Measurements from ENCODE around the gene NARS2. TPM values are rescaled to one million over a fixed set of nuclear protein-coding genes. Genes with fewer than 3 reads are reported as not detected.
"Not testable (repeated sequence)": the region's sequence is repeated elsewhere in the genome, so short reads cannot be mapped to it uniquely, and the experiment has no call there.

Gene NARS2
- total and polyA plus RNA-seq, 5 experiments from 2014 or later = 9.8 to 17.9 (median 16.1) TPM

DNA sequence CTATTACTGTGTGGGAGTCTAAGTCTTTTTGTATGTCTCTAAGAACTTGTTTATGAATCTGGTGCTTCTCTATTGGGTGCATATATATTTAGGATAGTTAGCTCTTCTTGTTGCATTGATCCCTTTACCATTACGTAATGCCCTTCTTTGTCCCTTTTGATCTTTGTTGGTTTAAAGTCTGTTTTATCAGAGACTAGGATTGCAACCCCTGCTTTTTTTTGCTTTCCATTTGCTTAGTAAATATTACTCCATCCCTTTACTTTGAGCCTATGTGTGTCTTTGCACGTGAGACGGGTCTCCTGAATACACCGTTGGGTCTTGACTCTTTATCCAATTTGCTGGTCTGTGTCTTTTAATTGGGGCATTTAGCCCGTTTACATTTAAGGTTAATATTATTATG is 26.4 kb upstream of the NARS2 start:
- H3K4me1 Mint-ChIP-seq, POLR2A ChIA-PET, DNase-seq, ATAC-seq, H3K9me3 Mint-ChIP-seq, H3K27ac Mint-ChIP-seq, H3K4me3 Mint-ChIP-seq, H3K36me3 Mint-ChIP-seq: not testable (repeated sequence)
- peaks cover 12 to 39% (median 26%) of the 10 kb centered on the region in 5 donors for H3K27me3 Mint-ChIP-seq

DNA sequence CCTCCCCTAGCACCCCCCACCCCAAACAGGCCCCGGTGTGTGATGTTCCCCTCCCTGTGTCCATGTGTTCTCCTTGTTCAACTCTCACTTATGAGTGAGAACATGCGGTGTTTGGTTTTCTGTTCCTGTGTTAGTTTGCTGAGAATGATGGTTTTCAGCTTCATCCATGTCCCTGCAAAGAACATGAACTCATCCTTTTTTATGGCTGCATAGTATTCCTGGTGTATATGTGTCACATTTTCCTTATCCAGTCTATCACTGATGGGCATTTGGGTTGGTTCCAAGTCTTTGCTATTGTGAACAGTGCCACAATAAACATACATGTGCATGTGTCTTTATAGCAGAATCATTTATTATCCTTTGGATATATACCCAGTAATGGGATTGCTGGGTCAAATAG is 22.9 kb upstream of the NARS2 start:
- H3K9me3 Mint-ChIP-seq, H3K4me1 Mint-ChIP-seq, POLR2A ChIA-PET, ATAC-seq, H3K27ac Mint-ChIP-seq, H3K36me3 Mint-ChIP-seq, DNase-seq, H3K4me3 Mint-ChIP-seq: not testable (repeated sequence)
- H3K27me3 Mint-ChIP-seq = peaks cover 8 to 28% (median 19%) of the 10 kb centered on the region in 5 donors

DNA sequence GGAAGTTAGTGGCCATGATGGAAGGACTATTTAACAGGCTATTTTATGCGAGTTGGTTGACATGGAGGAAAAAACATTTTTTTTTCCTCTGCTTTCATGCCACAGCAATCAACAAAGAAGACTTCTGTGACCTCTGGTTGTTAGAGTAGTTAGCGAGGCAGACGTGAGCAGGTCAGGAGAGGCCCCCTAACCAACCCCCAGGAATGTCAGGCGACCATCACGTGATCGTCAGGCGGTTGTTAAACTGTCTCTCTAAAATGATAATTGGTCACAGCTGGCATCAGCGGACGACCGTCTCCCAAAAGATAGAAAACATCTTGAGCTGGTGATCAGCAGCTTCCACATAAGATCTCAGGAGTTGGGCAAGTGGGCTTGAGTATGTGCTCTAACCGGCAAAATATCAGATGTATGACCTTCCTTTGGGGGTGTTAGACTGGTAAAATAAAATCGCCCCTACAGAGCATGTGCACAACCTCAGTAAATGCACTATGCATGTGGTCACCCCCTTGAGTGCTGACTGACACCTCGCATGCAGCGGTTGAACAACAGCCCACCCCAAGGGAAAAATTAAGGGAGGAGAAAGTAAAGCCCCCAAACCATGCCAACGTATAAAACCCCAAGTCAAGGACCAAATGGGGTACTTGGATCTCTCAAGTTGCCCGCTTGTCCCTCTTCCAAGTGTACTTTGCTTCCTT is 20.9 kb upstream of the NARS2 start:
- peaks cover 0 to 5% (median 0%) of the 10 kb centered on the region in 3 donors for H3K36me3 Mint-ChIP-seq
- POLR2A ChIA-PET = no interaction called here
- ATAC-seq = no peak
- no peak overlapping the region for H3K4me3 Mint-ChIP-seq
- no peak overlapping the region for H3K27ac Mint-ChIP-seq
- no peaks in the 10 kb centered on the region for H3K4me1 Mint-ChIP-seq
- H3K9me3 Mint-ChIP-seq = peaks cover 0 to 2% (median 0%) of the 10 kb centered on the region in 9 donors
- no peak for DNase-seq
- peaks cover 3 to 17% (median 9%) of the 10 kb centered on the region in 5 donors for H3K27me3 Mint-ChIP-seq

DNA sequence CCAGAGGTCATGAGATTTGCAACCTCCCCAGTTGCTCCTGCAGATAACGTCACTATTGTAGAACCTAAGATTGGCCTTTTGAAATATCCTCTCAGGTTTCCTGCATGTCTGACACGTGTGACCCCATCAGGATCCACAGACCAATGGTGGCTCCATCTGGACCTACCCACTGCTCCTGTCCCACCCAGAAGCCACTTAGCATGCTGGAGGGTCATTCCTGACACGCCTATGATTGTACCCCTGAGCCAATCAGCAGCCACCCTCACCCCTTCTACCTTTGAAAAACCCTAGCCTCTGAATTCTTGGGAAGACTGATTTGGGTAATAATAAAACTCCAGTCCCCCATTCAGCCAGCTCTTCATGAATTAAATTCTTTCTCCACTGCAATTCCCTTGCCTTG is 20.1 kb upstream of the NARS2 start:
- no peak overlapping the region for H3K4me3 Mint-ChIP-seq
- peaks cover 0 to 10% (median 7%) of the 10 kb centered on the region in 5 donors for H3K27me3 Mint-ChIP-seq
- DNase-seq (no peak), ATAC-seq (no peak)
- peaks cover 0 to 2% (median 0%) of the 10 kb centered on the region in 9 donors for H3K9me3 Mint-ChIP-seq
- H3K27ac Mint-ChIP-seq = no peak overlapping the region
- H3K4me1 Mint-ChIP-seq = no peaks in the 10 kb centered on the region
- no peaks in the 10 kb centered on the region for H3K36me3 Mint-ChIP-seq
- POLR2A ChIA-PET = interaction anchor here (0.6 to 0.9 kb wide), 2 partner anchors 9 to 20 kb away, joined by 3 to 6 read pairs; partner anchors contain the start of gene NARS2

DNA sequence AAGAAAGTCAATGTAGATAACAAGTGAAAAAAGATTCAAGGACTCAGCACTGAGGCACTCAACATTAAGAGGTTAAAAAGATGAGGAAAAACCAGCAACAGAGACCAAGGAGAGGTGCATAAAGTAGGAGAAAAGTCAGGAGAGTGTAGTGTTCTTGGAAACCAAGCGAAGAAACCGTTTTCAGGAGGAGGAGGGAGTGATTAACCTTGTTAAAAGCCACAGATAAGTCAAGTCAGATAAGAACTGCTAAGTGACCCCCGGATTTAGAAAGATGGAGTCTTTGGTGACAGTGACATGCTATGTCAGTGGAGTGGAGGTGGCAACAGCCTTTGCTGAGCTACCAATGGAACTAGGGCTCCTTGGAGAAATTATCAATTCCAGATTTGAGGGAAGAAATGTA is 13.9 kb upstream of the NARS2 start:
- DNase-seq = no peak
- Mint-ChIP-seq H3K4me1 (no peaks in the 10 kb centered on the region), H3K27ac (no peak overlapping the region), H3K27me3 (peaks cover 3 to 16% (median 9%) of the 10 kb centered on the region in 5 donors), H3K36me3 (peaks cover 0 to 13% (median 7%) of the 10 kb centered on the region in 3 donors), H3K4me3 (no peak overlapping the region), H3K9me3 (peaks cover 4 to 17% (median 9%) of the 10 kb centered on the region in 9 donors)
- no peak for ATAC-seq
- POLR2A ChIA-PET = no interaction called here

DNA sequence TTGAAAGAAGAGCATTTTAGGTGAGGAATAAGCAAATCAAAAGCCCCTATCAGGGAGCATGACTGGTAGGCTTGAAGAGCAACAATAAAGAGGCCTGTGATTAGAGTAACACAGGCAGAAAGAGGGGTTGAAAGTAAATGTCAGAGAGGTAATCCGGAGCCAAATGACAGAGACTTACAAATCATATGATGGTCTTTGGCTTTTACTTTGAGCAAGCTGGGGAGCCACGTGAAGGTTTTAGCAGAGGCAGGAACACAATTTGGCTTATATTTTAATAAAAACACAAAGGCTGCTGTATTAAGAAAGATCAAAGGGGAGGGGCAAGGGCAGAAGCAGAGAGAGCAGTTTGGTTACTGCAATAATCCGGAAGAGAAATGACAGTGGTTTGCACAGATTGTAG is 12.8 kb upstream of the NARS2 start:
- Mint-ChIP-seq H3K27ac (no peak overlapping the region), H3K36me3 (peaks cover 0 to 16% (median 14%) of the 10 kb centered on the region in 3 donors), H3K4me1 (no peaks in the 10 kb centered on the region), H3K4me3 (no peak overlapping the region), H3K9me3 (peaks cover 9 to 26% (median 14%) of the 10 kb centered on the region in 9 donors), H3K27me3 (peaks cover 3 to 16% (median 9%) of the 10 kb centered on the region in 5 donors)
- POLR2A ChIA-PET = no interaction called here
- ATAC-seq (no peak), DNase-seq (no peak)

DNA sequence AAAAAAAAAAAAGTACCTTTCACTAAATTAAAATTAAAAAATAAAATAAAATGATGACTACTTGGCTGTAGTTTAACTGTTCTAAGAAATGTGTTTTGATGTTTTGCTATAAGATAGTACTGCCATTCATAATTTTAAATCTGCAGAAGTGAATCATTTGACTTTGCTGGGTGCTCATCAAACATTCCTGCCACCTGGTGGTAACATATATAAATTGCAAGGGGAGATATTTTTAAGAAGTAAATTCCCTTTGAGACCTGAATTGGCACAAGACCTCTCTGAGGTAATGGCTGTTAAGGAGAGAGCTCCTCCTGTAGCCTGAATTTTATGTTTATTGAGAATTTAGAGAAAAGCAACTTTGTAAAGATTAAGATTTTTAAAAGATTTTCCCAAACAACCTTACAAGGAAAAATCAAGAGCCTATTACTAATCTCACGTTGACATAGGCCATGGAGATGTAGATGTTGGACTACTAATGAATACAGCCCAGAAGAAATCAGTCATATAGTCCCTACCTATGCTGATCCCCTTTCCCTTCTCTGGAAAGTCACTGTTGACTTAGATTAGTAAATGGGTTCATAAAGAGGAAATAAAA is 11.9 kb upstream of the NARS2 start:
- peaks cover 0 to 18% (median 14%) of the 10 kb centered on the region in 3 donors for H3K36me3 Mint-ChIP-seq
- POLR2A ChIA-PET = interaction anchor here (0.6 kb wide), 1 partner anchor 12 kb away, joined by 3 read pairs; the partner anchor contains the start of gene NARS2
- peaks cover 9 to 31% (median 19%) of the 10 kb centered on the region in 9 donors for H3K9me3 Mint-ChIP-seq
- DNase-seq (peak in 3 of 10 donors; percentile 20 to 37 (median 35)), ATAC-seq (peak in 1 of 2 donors; percentile 38)
- H3K27me3 Mint-ChIP-seq = peaks cover 3 to 16% (median 9%) of the 10 kb centered on the region in 5 donors
- no peaks in the 10 kb centered on the region for H3K4me1 Mint-ChIP-seq
- no peak overlapping the region for H3K27ac Mint-ChIP-seq
- no peak overlapping the region for H3K4me3 Mint-ChIP-seq

DNA sequence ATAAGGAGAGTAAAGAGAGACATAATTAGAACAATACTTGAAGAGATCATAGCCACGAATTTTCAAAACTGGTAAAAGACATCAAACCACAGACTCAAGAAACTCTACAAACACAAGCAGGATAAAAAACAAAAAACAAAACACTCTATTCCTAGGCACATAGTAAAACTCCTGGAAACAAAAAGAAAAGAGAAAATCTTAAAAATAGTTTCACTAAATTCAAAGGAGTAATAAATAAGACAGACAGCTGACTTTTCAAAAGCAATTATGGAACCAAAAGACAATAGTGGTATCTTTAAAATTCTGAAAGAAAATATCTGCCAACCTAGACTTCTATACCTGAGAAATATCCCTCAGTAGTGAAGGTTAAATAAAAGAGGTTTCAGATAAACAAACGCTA is 9.2 kb upstream of the NARS2 start:
- POLR2A ChIA-PET = no interaction called here
- ATAC-seq (no peak), DNase-seq (no peak)
- Mint-ChIP-seq H3K9me3 (peaks cover 9 to 34% (median 20%) of the 10 kb centered on the region in 9 donors), H3K27me3 (peaks cover 3 to 16% (median 9%) of the 10 kb centered on the region in 5 donors), H3K27ac (no peak overlapping the region), H3K4me1 (no peaks in the 10 kb centered on the region), H3K4me3 (no peak overlapping the region), H3K36me3 (peaks cover 0 to 18% (median 14%) of the 10 kb centered on the region in 3 donors)

DNA sequence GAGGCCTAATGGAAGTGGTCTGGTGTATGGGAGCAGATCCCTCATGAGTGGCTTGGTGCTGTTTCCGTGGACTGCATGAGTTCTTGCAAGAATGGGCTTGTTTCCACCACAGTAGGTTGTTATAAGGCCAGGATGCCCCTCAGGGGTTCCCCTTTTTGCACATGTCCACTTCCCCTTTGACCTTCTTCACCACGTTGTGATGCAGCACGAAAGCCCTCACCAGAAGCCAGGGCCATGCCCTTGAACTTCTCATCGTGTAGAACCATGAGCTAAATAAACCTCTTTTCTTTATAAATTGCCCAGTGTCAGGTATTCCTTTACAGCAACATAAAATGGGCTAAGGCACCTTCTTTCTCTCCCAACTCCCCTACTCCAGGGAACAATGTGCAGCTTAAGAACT is 2.8 kb upstream of the NARS2 start:
- H3K36me3 Mint-ChIP-seq = peaks cover 0 to 2% (median under 1%) of the 10 kb centered on the region in 3 donors
- POLR2A ChIA-PET = no interaction called here
- H3K4me3 Mint-ChIP-seq = peak overlapping the region in 2 of 10 donors; percentile 11 to 15
- H3K9me3 Mint-ChIP-seq = peaks cover 0 to 11% (median 3%) of the 10 kb centered on the region in 9 donors
- H3K4me1 Mint-ChIP-seq = peaks cover 13 to 34% (median 27%) of the 10 kb centered on the region in 4 donors
- peak overlapping the region in 1 of 10 donors; percentile 54 for H3K27ac Mint-ChIP-seq
- peaks cover 0 to 4% (median 0%) of the 10 kb centered on the region in 5 donors for H3K27me3 Mint-ChIP-seq
- no peak for ATAC-seq
- DNase-seq = no peak

DNA sequence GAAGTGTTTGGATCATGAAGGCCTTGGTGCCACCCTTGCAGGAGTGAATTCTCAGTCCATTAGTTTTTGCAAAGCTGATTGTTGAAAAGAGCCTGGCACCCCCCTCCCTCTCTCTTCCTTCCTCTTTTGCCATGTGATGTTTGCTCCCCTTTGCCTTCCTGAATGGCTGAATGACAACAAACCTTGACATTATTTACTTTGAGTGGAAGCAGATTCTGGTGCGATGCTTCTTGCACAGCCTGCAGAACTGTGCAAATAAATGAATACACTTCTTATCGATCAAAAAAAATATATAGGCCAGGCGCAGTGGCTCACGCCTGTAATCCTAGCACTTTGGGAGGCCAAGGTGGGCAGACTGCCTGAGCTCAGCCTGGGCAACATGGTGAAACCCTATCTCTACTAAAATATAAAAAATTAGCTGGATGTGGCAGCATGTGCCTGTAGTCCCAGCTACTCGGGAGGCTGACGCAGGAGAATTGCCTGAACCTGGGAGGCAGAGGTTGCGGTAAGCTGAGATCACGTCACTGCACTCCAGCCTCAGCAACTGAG is 2.0 kb upstream of the NARS2 start:
- Mint-ChIP-seq H3K27ac (peak overlapping the region in 1 of 10 donors; percentile 41), H3K4me1 (peaks cover 15 to 40% (median 33%) of the 10 kb centered on the region in 4 donors), H3K27me3 (peaks cover 0 to 3% (median 0%) of the 10 kb centered on the region in 5 donors), H3K4me3 (peak overlapping the region in 2 of 10 donors; percentile 2 to 52), H3K9me3 (peaks cover 0 to 3% (median 0%) of the 10 kb centered on the region in 9 donors), H3K36me3 (peaks cover 0 to 6% (median 0%) of the 10 kb centered on the region in 3 donors)
- ATAC-seq = no peak
- POLR2A ChIA-PET = no interaction called here
- DNase-seq = no peak

DNA sequence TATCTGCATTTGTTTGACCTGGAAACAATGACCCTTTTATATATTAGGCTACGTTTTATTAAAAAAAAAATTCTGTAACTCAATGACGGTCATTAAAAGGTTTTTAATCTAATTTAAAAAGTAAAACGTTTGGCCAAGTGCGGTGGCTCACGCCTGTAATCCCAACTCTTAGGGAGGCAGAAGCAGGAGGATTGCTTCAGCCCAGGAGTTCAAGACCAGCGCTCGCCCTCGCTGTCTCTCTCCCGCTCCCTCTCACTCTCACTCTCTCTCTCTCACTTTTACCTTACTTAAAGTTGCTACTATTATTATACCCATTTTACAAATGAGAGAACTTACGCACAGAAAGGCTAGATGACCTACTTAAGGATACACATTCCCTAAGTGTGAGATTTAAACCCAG is 814 bp upstream of the NARS2 start:
- Mint-ChIP-seq H3K4me1 (peaks cover 23 to 49% (median 40%) of the 10 kb centered on the region in 4 donors), H3K36me3 (peaks cover 0 to 17% (median 3%) of the 10 kb centered on the region in 3 donors), H3K27me3 (peaks cover 0 to 2% (median 0%) of the 10 kb centered on the region in 5 donors), H3K27ac (peak overlapping the region; percentile 95 to 100 (median 99)), H3K4me3 (peak overlapping the region; percentile 94 to 99 (median 98)), H3K9me3 (no peaks in the 10 kb centered on the region)
- POLR2A ChIA-PET = interaction anchor here (1.2 to 2.3 kb wide), 4 partner anchors 19 to 436 kb away, joined by 4 to 15 read pairs (median 6); partner anchors contain the start of genes ALG8 and GAB2
- no peak for ATAC-seq
- peak in 1 of 10 donors; percentile 7 for DNase-seq

DNA sequence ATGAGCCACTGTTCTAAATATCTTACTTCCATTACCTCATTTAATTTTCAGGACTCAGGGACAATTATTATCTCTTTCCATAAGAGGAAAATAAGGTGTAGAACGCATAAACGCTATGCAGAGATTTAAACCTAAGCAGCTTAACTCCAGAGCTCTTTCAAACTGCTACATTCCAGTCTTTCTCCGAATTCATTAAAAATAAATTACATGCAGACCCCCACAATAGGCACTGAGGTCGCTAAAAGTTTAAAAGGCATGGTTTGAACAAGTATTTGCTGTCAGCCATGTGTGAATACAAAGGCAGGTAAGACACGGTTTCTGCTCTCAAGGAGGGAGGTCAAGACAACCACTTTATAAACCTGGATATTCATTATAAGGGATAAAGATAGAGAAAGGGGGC is 983 bp downstream of the NARS2 start:
- H3K27ac Mint-ChIP-seq = peak overlapping the region; percentile 95 to 100 (median 99)
- POLR2A ChIA-PET = interaction anchor here (2.3 kb wide), 2 partner anchors 9 to 156 kb away, joined by 13 to 15 read pairs; partner anchors contain the start of gene GAB2
- ATAC-seq (no peak), DNase-seq (peak in 1 of 10 donors; percentile 16)
- no peaks in the 10 kb centered on the region for H3K9me3 Mint-ChIP-seq
- peaks cover 0 to 2% (median 0%) of the 10 kb centered on the region in 5 donors for H3K27me3 Mint-ChIP-seq
- H3K4me1 Mint-ChIP-seq = peaks cover 27 to 49% (median 43%) of the 10 kb centered on the region in 4 donors
- peaks cover 0 to 28% (median 3%) of the 10 kb centered on the region in 3 donors for H3K36me3 Mint-ChIP-seq
- H3K4me3 Mint-ChIP-seq = peak overlapping the region; percentile 94 to 99 (median 98)

Data from naive thymus-derived CD8-positive, alpha-beta T cell (primary cell).